ENCODE data around the gene ODC1.
"Not testable (repeated sequence)": the region's sequence is repeated elsewhere in the genome, so short reads cannot be mapped to it uniquely, and the experiment has no call there.

ODC1 gene

GRCh38 chr2:10477443-10478297 is 29.5 kb upstream of the ODC1 start:
- DNase-seq, result no peak

DNA sequence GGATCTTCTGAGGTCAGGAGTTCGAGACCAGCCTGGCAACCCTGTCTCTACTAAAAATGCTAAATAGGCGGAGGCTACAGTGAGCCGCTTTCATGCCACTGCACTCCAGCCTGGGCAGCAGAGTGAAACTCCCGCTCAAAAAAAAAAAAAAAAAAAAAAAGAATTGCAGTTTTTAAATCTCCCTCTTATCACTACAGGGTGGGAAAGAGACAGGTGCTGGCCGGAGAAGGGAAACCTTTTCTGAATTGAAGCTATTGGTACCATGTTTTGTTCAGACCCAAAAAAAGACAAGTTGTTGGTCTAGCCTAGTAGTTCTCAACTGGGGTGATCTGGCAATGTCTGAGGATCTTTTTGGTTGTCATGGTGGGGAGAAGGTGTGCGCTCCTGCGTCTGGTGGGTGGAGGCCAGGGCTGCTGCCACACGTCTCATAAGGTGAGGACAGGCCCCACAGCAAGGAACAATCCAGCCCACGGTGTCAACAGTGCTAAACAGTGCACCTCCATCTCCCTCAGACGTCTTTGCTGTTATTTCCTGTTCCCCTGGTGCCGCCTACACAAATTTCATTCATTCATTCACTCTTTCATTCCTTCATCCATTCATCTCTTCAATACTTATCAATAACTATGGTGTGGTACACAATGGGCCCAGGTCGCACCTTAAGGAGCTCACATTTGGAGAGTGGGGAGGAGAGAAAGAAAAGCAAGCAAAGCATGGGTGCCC is 28.8 kb upstream of the ODC1 start:
- no peak for DNase-seq

DNA sequence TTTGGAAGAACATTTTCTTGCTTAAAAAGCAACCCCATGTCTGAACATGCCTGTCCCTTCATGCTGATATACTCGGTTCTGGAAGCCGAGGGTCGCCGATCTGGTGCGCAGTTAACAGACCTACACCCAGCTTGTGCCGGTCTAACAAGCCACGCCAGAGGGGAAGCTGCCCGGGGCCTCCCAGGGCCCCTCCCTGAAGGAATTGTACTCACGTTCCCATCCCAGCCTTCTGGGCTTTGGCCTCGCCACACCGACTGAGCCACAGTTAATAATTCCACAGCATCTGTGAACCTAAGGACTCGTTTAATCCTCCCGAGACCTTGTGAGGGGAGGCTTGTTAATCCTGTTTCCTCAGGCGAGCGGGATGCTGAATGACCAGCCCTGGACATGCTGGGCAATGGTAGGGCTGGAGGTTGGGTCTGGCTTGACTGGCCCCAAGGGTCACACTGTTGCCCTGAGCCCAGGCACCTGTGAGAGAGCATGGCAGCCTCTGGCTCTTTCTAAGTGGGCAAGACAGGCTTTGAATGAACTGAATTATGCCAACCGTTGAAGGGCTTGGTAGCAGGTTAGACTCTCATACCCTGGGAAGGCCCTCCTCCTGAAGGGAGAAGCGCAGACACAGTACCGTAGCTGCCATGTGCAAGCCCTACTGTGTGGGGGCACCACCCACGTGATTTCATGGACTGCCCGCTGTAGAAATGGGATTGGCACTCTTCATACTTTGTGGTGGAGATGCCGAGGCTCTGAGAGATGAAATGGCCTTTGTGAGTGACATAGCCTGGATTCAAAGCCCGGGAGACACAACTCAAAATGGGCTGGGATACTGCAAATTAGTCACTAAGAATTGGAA is 27.9 kb upstream of the ODC1 start:
- no peak for DNase-seq

DNA sequence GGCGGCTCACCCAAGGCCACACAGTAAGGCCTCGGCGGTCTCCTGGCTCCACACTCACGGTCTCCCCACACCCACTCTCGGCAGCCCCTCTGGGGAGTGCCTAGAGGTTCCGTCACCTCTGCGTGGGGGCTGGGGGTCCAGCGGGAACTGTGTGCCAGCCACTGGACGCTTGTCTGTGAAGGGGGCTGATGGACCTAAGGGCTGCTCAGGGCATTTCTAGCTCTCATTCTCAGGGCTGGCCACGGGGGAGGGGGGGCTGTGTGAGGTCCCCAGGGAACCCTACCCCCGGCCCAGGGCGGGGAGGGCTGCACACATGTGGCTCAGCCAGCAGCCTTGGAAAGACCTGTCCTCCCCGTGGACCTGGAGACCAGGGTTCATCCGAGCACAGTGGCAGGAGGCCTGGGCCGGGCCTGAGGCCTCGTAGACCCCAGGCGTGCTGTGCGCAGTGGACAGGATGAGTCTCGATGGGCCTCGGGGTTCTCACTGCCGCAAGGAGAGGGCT is 27.1 kb upstream of the ODC1 start:
- no peak for DNase-seq

GRCh38 chr2:10473121-10473756 is 25.1 kb upstream of the ODC1 start:
- DNase-seq, result no peak

- no peak for DNase-seq
These were observed 23.8 kb upstream of the ODC1 start for GRCh38 chr2:10471955-10472354.

DNA sequence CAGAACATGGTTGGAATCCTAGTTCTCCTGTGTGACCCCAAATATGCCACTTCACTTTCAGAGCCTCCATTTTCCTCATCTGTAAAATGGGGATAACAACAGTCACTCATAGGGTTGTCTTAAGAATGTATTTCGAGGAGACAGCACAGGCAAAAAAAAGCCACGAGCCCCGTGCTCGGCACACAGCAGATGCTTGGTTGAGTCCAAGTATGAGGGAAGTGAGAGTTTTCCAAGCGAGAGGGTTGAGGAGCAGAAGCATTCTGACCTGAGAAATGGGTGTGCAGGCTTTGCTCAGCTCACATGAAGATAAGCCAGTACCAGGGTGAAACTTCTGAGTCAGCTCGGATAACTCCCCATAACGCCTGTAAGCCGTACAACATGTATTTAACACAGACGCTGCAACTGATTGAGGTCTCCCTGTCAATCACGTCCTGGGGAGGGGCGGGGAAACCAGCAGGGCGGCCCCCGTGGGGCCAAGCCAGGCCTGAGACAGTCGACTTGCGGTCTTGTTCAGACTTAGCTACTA is 23.0 kb upstream of the ODC1 start:
- DNase-seq, result no peak

DNA sequence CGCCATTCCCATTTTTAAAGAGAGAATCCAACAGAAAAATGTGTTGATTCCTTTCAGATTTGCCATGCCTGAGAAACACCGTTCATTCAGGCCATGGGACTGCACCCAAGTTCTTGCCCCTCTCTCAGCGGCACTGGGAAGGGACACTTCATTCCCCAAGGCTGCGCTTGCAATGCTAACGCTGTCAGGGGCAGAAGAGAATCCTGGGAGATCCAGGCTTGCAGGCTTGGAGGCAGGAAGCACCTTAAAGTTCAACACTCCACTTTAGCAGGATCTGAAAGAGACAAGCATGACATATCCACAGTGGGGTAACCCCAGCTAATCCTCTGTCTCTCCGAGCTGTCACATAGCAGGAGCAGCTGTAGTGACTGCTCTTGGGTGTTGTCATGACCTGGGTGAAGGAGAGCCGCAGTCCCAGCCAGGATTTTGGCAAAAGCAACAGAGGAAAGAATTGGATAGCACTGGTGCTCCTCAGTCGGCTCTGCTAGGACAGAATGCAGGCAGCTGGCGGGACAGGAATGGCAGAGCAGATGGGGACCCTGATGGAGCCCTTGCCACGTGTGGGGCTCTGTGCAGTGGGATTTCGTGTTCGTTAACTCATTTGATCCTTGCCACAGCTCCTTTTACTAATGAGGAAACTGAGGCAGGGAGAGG is 22.0 kb upstream of the ODC1 start:
- DNase-seq, result no peak

GRCh38 chr2:10469301-10469700 is 21.2 kb upstream of the ODC1 start:
- DNase-seq, result no peak

- no peak for DNase-seq
These were observed 19.3 kb upstream of the ODC1 start for GRCh38 chr2:10467401-10467800.

GRCh38 chr2:10466801-10467200 is 18.7 kb upstream of the ODC1 start:
- no peak for DNase-seq

DNA sequence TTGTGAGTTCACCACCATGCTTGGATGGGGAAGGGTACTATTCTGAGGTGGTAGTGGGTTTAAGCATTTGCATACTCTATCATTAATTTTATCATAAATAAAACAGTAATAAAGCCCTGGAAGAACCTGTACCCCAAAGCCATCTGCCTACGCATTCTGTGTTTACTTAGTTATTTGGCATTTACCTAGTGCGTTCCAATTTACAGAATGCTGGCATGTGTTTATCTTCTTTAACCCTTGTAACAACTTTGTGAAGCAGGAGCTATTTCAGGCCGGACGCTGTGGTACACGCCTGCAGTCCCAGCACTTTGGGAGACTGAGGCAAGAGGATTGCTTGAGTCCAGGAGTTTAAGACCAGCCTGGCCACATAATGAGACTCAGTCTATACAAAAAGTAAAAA is 17.8 kb upstream of the ODC1 start:
- DNase-seq, result no peak

DNA sequence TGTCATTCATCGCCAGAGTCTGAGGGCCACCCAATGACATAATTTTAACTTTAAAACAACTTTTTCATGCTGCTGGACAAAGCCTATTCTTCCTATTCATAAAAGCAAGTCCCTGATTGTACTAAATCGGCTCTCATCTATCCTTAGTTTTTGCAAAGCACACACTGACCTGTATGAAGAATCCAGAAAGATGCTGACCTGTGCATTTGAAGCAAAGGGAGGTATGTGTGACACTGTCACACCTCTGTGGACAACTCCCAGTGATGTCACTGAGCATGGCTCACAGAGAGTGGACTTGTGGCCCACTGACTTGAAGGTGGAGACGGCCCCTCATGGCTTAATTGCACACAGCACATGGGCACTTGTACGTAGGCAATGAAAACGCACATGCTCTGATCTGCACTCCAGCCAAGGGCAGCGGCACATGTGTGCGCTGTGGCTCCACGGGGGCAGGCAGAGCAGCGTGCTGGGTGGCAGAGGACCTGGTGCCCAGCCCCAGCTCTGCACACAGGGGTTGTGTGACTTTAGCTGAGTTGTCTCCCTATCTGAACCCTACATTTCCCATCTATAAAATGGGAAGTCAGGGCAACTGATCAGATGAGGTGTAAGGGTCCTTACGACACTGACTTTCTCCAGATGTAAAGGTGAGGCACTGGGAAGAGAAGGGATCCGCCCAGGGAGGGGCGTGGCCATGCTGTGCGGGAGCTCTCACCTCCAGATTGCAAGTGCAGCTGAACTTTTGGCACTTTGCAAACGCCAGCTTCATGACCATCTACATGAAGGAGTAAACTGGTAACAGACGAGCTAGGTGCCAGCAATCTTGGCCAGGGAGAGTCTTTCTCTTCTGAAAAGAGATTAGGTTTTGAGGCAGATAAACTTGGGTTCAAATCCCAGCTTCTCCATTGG is 14.3 kb upstream of the ODC1 start:
- no peak for DNase-seq

GRCh38 chr2:10460366-10460796 is 12.3 kb upstream of the ODC1 start:
- DNase-seq, result no peak

GRCh38 chr2:10457846-10458598 is 9.9 kb upstream of the ODC1 start:
- DNase-seq, result no peak

DNA sequence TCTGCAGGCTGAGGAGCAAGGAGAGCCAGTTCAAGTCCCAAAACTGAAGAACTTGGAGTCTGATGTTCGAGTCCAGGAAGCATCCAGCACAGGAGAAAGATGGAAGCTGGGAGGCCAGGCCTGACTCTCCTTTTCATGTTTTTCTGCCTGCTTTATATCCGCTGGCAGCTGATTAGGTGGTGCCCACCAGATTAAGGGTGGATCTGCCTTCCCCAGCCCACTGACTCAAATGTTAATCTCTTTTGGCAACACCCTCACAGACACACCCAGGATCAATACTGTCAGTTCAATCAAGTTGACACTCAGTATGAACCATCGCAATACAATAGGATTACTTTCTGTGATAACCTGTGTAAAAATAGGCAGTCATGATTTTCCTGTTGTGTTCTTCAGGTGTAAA is 9.1 kb upstream of the ODC1 start:
- not testable (repeated sequence) for DNase-seq

DNA sequence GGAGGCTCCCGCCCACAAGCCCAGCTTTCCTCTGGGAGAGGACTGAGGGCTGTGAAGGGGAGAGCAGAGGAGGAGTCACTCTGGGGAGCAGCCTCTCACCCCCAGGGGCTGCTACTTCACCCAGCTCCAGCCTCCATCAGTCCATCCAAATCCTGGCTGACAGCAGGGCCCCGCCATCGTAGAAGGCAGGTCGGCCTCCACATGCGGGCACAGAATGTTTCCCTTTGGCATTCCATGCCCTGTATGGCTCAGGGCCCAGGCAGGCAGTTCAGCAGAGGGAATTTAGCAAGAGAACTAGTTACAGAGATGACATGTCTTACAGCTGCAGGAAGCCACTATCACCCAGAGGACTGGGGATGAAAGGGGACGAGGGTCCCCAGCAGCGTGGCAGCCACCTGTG is 6.4 kb upstream of the ODC1 start:
- DNase-seq, result no peak

GRCh38 chr2:10453905-10454298 is 5.8 kb upstream of the ODC1 start:
- no peak for DNase-seq

DNA sequence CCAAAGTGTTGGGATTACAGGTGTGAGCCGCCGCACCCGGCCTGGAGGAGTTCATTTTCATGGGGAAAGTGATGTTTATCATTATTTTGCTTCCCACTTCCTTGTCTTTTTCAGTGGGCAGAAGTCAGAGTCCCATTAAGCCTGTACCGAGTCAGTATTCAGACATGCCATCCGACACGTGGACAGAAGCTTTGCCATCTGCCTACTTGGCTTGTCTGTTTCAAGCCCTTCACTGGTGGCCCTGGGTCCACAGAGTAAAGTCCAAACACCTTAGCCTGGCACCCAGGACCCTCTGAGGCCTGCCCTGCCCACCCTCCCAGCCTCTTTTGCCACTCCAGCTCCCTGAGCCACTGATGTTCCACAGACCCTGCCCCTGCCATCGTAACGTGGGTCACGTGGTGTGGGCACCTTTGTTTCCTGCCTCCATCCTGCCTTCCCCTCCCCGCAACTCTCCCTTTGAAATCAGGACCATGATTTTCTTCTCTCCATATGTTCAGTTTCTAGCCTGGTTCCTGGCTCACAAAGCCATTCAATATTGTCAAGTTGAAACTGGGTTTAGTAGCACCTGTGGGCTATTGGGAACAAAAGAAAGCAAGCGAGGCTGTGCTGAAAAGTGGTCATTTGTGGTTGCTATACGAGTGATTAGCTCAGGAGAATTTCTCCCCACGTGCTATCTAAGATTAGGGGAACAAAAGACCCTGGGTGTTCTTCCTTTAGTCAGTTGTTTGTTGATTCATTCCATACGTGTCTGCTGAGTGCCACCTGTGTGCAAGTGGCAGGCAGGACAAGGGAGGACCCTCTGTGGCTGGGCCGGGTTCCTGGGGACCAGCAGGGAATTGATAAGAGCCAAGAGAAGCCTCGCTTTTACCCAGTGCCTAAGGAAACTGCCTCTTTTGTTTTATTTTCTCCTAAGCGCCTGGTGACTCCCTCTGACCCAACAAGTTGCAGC is 5.1 kb upstream of the ODC1 start:
- no peak for DNase-seq

Measured in activated CD4-positive, alpha-beta T cell treated with anti-CD3 and anti-CD28 coated beads, Interleukin-2, amount 50 U/mL, for 1 hour (primary cell).